Activated CD4-positive, alpha-beta T cell treated with anti-CD3 and anti-CD28 coated beads, Interleukin-2, amount 50 U/mL, for 24 hours (primary cell): ENCODE data around the gene ACBD4.
A peak's percentile ranks its signal among the peaks of the same experiment; 100 is the strongest.

Source experiments
- DNase-seq, 2 donors: peaks; one replicate each; pipeline ENCODE4 v3.0.0-alpha.2; 2020; ENCODE audit warnings: low read depth in 1 of 2, low spot score in 1 of 2

The ACBD4 gene

DNA sequence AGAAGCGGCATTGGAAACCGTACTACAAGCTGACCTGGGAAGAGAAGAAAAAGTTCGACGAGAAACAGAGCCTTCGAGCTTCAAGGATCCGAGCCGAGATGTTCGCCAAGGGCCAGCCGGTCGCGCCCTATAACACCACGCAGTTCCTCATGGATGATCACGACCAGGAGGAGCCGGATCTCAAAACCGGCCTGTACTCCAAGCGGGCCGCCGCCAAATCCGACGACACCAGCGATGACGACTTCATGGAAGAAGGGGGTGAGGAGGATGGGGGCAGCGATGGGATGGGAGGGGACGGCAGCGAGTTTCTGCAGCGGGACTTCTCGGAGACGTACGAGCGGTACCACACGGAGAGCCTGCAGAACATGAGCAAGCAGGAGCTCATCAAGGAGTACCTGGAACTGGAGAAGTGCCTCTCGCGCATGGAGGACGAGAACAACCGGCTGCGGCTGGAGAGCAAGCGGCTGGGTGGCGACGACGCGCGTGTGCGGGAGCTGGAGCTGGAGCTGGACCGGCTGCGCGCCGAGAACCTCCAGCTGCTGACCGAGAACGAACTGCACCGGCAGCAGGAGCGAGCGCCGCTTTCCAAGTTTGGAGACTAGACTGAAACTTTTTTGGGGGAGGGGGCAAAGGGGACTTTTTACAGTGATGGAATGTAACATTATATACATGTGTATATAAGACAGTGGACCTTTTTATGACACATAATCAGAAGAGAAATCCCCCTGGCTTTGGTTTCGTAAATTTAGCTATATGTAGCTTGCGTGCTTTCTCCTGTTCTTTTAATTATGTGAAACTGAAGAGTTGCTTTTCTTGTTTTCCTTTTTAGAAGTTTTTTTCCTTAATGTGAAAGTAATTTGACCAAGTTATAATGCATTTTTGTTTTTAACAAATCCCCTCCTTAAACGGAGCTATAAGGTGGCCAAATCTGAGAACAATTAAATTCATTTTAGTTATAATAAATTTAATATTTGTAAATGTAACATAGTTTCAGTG lies 14.5 kb downstream of the ACBD4 start:
- peak; percentile 13 to 43 for DNase-seq

GRCh38 chr17:45150911-45151809 lies 15.7 kb downstream of the ACBD4 start:
- DNase-seq = no peak

- DNase-seq = no peak
Observed at GRCh38 chr17:45155029-45155428, 19.5 kb downstream of the ACBD4 start.

- DNase-seq = no peak
Observed at GRCh38 chr17:45155483-45155882, 20.0 kb downstream of the ACBD4 start.

GRCh38 chr17:45156242-45156641 lies 20.8 kb downstream of the ACBD4 start:
- DNase-seq = no peak

GRCh38 chr17:45160447-45161287 lies 25.2 kb downstream of the ACBD4 start:
- DNase-seq = peak; percentile 57 to 60

GRCh38 chr17:45161288-45162024 lies 26.0 kb downstream of the ACBD4 start, which contains the start of gene HEXIM2:
Gene HEXIM2 (plus strand): TSS chr17:45161875. CDS start chr17:45162794, 919 bp downstream.
- DNase-seq = peak; percentile 96 to 98

DNA sequence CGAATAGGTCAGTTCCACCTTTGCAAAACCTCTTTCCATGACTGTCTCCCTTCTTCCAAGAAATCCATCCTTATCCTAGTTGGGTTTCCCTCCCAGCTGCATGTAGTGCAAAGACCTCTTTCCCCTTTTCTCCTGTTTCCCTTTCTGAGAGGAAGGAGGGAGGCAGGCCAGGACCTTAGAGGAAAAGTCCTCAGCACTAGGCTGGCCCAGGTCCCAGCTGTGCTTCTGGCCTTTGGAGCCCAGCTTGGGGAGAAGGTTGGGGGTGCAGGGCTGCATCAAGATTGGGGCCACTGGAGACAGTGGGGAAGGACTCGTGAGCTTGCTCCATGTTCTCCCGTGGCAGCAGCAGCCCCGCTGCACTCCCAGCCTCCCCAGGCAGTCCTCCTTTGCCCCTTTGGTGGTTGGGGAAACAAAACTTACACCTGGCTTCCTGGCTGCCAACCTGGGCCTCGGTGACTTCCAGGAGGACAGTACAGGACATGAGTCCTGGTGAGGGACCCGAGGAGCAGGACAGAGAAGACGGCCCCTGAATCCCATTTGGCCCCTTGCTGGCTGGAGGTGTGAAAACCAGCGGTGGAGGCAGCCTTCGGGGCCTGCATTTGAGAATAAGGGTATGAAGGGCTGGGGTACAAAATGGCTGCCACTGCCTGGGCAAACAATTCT lies 26.7 kb downstream of the ACBD4 start:
- DNase-seq = no peak

GRCh38 chr17:45164734-45165269 lies 29.3 kb downstream of the ACBD4 start:
- no peak for DNase-seq

- DNase-seq = no peak
Observed at GRCh38 chr17:45168991-45169752, 33.7 kb downstream of the ACBD4 start.

DNA sequence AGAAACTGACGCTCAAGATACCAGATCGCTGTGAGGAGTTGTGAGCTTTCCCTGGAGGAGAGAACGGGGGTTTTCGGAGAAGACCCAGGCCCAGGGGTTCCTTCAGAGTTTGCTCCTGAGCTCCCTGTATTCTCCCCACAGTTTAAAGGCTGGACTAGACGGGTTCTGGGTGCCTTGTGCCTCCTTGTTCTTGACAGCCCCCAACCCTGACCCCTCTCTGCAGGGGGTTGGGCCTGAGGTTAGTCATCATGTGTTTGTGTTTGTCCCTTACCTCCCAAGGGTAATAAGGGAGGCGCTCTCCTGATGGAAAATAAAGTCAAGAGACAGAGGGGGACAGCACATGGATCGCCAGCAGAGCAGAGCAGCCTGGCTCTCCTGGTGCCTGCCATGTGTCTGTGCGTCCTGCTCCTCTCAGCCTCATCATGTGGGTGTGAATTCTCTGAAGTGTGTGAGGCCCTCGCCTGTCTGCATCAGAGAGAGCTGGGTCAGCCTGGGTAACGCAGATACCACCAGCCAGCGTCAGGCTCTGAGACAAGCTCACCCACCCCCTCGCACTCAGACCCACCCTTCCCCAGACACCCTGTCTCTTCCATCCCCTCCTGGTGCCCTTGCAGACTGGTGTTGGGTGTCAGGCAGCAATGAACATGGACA lies 34.9 kb downstream of the ACBD4 start:
- no peak for DNase-seq

DNA sequence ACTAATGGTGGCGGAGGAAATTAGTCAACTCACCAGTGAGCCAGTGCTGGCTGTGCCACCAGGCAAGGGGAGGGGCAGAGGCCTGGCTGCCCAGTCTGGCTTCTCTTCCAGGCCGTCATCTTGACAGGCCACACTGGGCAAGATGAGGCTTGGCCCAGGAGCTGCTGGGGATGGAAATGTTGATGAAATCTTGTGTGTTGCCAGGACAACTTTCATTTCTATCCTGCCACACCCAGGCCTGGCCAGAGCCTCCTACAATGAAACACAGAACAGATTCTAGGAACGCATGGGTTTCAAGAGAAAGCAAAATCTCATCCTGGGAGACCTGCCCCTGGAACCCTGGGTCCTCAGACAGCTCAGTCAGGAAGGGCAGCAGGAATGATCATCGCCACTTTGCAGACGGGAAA lies 35.4 kb downstream of the ACBD4 start:
- no peak for DNase-seq

GRCh38 chr17:45171338-45172231 lies 36.1 kb downstream of the ACBD4 start:
- DNase-seq = no peak

DNA sequence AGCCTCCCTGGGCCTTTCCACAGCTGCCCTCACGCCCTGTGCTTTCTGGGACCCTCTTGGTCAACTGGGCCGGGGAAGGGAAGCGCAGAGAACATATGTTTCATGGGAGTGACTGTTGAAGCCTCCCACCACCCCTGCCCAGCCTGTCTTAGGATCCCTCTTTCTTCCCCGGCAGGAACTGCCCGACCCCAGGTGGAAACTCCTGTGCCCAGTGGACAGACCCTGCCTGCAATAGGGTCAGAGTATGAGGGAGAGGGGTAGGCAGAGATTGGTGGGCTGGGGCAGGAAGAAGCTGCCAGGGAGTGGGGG lies 36.7 kb downstream of the ACBD4 start:
- DNase-seq = no peak

DNA sequence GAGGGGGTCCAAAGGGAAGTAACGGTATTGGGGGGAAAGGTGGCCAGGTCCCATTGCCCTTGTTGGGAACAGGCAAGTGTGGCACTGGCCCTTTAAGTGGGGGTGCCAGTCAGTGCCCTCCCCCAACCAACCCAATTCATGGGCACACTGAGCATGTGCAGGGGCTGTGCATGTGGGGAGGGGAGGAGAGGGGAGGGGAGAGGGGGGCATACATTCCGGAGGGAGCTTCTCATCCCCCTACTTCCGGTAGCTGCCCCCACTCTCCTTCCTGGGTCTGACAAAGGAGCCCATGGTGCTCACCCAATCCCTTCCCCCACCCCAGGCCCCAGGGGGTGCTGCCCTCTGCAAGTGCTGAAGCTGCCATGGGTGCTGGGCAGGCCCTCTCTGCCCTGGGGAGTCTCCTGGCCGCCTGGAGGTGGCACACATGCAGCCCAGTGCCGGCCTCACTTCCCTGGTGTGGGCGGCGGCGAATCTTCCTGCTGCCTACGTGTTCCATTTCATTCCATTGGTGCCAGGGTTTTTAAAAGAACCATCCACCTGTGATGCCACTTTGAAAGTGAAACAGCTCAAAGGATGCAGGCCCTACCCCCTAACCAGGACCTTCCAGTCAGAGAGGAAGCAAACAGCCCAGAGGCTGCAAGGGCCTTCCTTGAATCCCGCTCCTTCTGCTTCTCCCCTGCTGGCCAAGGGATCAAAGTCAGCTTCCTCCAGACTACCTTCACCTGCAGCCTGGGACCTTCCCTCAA lies 37.2 kb downstream of the ACBD4 start:
- peak; percentile 19 to 54 for DNase-seq

- DNase-seq = no peak
Observed at GRCh38 chr17:45175759-45176115, 40.2 kb downstream of the ACBD4 start.

DNA sequence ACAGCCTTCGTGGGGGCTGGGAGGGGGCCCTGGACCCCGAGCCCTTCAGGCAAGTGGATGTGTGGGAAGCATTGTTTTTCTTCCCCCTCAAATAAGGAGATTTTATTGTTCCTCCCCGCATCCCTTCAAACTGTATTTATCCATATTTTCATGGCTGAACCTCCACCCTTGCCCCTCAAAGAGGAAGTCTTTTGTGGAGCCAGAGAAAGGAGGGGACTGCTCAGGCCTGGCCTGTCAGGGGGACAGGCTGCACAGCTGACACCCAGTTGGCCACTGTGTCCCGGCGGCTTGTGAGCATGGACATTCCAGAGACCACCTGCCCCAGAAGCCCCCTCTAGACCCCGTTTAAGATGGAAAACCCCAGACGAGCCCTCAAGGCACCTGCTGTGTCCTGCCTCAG lies 42.1 kb downstream of the ACBD4 start:
- DNase-seq = no peak
